Activated T-cell treated with anti-CD3 and anti-CD28 coated beads for 4 hours (primary cell): Measurements from ENCODE around the gene AGAP1.

Experiments
- DNase-seq: peaks from one replicate; pipeline ENCODE4 v3.0.0-alpha.2; 2020

The AGAP1 gene

DNA sequence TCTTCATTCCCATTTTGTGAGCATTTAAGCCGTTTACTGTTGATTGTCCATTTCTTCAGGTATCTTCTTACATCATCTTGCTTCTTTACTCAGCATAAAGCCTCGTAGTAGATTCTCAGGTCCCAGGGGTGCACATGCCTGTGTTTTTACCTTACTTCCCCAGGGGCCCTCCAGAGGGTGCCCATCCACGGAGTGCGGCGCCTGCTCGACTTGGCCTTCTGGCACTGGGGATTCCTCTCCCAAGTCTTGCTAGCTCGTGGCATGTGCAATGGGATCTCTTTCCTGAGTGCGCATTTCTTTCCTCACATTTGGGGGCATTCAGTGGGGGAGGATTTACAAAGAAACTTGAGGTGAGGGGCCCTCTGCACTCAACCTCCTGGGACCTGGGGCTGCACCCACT is 148.1 kb downstream of the AGAP1 start:
- DNase-seq: no peak

DNA sequence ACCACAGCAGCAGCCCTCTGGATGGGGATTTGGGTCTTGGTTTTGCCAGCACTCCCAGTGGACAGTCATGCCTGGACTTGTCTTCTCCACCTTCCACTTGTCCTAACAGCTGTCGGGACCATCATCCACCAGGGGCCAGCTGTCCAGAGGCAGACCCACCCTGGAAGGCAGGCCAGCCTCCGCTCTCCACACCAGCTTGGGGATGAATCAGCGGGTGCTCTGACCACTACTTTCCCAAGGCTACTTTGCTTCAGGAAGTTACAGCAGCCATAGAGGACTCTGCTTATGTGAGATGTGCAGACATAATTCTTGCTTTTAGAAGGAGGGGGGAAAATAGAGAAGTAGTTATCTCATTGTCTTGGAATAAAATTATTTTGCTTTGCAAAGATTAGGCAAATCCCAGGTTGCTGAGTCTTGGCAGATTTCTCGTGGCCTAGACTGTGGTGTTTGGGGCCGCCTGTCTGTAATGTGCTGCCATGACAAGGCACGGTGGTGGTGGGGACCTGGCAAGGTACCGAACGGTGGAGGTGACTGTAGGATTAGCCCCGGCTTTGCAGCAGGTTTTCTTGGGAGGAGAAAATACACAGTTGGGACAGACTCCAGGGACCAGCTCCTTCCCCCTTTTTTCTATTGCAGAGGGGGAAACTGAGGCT is 148.7 kb downstream of the AGAP1 start:
- no peak for DNase-seq

DNA sequence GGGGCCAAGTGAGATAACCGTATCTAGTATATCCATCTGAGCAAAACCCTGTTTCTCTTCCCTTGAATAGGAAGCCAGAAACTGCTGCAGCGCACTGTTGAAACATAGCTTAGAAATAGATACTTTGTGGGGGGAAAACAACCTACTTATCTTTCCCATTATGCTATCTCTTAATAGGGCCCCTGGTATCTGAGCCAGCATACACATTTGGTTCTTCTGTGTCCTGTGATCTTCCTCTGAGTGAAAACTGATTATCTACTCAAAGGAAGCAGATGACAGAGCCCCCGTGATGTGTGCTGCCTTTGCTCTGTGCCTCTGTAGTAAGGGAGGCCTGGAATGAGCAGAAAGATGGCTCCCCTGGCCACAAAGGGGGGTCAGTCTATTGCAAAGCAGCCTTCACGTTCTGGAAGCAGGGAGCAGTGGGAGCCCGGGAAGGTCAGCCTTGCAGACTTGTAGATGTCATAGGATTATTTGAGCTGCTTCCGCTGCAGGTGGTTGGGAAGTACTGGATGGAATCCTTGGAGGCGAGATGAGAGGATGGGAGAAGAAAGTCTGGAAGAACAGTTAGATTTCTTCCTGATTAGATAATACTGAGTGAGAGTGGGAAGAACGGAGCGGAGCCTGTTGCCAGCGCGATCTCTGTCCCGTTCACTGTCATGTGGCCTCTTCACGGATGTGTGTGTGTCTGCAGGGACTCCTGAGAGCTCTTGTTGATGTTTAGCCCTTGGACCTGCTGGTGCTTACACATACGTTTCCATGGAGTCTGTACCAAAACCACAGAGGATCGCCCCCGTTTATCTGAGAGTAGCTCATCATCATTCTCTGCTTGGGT is 150.1 kb downstream of the AGAP1 start:
- no peak for DNase-seq

DNA sequence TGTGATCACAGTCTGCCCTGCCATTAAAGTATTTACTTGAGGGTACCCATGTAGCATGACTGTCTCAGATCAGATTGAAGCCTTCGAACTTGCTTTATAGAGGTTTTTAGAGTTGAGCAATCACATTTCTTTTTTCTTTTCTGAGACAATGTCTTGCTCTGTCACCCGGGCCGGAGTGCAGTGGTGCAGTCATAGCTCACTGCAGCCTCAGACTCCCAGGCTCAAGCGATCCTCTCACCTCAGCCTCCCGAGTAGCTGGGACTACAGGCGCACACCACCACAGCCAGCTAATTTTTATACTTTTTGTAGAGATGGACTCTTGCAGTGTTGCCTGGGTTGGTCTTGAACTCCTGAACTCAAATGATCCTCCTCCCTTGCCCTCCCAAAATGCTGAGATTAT is 153.4 kb downstream of the AGAP1 start:
- no peak for DNase-seq

DNA sequence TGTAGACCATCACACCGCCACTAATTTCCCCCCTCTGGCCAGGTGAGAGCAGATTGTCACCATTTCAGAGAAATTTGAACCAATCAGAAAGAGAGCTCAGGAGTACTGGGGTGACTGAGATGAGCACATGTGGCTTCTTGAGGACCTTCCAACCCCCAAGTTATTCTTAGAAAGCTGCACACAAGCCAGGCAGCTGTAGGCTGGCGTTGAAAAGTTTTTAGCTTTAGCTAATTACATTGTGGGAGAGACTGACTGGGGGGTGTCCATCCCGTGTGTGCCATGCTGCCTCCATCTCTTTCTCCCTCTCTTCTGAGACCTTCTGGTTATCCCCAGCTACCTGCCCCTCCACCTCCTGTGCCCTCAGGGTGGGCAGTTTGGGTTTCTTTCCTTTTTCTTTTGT is 154.0 kb downstream of the AGAP1 start:
- no peak for DNase-seq

DNA sequence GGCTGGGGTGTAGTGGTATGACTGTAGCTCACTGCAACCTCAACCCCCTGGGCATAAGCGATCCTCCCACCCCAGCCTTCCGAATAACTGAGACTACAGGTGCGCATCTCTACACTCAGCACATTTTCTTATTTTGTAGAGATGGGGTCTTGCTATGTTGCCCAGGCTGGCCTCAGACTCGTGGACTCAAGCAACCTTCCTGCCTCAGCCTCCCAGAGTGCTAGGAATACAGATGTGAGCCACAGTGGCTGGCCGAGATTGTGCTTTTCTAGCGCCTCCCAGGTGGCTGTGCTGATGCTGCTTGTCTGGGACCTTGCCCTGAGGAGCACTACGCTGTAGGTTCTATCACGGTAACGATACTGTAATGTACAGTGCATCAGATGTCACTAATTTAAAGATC is 155.6 kb downstream of the AGAP1 start:
- no peak for DNase-seq

DNA sequence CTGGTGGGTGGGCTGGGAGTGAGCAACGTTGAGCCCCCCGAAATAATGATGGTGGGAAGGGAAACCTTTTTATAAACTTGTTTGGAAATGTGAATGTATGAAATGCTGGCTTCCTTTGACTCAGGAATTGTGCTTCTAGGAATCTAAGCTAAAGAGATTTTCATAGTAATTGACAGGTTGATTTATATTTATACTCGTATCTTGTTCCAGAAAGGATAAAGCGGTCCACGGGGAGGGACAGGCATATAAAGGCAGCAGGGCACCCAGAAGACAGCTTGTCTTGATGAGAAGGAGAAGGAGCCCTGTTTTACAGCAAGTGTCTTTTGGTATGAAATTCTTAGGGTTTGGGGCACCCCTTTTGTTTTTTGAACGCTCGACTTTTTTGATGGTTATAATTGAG is 157.8 kb downstream of the AGAP1 start:
- no peak for DNase-seq

DNA sequence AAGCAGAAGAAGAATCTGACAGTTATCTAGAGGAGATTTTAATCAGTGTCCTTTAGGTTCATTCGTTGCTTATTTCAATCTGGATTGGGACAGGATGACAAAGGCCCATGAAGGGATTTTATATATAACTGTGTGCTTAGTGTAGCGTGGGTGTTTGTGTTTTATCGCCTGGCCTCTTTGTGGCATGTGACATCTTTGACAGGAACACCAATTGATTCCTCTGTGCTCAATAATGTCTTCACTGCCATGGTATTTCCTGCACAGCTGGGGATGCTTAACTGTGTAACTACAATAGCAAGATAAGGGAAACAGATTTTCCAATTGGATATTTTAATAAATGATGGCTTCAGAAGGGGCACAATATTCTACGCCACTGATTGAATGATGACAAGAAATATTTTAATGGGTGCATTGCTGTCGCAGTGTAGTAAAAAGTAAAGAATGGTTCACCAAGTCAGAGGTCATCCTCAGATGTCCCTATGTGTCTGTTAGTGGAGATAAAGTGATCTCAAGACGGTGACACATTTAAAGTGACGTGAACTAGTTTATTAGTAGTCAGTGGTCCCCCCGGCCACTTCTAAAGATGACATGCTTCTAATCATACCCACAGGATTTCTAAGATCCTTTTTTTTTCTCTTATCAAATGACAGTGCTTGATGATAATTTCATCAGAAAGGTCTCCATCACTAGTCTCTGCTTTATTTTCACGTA is 160.4 kb downstream of the AGAP1 start:
- no peak for DNase-seq

DNA sequence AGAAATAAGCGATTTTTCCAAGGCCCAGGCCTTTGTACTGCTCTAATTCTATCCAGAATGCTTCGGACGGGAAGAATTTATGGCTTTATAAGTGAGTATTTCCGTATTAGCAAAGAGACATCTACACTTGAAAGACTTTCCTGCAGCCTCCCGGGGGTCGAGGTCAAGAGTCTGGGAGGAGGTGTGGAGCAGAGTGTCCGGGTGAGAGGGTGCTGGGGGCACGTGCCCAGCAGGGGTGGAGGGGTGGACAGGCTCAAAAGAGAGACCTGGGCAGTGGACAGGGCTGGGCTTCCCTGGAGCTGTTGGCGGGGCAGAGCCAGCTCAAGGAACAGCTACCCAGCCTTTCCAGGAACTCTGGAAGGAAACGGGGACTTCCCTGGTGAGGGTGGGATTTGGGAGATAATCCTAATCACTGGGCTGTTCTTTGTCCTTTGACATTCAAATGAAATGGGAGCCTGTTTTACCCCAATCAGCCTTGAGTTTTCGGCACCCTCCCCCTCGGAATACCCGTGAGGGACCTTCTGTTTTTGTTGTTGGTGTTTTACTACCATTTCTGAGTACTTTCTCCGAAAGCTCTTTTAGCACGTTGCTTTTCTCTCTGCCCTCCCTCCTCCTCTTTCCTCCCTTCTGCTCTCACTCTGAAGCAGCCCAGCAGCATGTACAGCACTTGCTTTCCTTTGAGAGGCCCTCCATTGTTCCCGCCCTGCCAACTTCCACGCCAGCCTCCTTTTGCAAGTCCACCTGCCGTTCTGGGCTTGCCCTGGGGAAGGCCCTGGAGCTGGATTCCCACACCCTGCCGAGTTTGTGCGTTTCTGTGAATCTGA is 164.7 kb downstream of the AGAP1 start:
- DNase-seq: no peak

DNA sequence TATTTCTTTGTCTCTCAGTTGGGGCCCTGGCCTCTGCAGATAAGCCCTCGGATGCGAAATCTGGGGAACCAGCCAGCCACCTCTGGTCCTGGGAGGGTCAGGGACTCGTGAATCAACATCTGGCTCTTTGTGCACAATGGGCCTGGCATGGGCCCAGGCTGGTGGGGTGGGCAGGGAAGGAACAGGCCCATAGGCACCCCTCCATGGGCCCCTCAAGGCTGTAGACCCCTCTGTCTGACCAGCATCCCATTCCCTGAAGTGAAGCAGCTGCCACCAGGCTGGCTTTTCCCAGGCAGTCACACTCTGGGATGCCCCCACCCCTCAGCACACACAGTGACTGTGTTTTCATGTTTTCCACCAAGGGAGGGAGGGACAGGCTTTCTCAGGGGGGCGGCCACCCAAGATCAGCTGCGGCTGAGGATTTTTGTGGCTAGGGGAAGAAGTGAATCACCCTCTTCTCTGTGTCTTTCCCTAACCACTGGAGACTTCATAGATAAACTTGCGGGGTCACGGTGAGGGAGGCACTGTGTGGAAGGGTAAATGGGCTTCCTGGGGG is 166.0 kb downstream of the AGAP1 start:
- DNase-seq: no peak

DNA sequence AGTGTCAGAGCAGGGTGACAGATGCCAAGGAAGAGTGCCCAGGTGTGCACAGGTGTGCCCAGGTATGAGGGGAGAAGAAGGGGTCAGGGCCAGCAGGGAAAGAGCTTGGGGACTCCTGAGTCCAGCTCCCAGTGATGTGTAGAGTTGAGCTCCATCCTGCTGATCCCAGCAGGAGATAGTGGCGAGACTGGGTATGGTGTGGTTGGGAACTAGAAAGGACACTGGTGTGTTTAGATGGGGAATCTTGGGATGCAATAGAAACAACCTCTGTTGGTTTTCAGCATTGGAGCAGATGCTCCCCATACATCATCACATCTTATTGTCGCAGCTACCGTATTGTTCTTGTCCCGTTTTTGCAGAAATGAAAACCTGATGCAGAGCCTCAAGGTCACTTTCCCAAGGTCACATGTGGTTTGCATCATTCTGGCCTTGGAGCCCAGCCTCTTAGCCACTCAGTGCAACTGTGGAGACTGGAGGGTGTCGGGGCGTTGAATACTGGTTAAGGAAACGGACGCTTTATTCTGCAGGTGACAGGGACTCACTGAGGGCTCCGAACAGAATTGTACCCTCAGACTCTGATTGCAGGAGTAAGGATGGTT is 166.7 kb downstream of the AGAP1 start:
- DNase-seq: no peak

DNA sequence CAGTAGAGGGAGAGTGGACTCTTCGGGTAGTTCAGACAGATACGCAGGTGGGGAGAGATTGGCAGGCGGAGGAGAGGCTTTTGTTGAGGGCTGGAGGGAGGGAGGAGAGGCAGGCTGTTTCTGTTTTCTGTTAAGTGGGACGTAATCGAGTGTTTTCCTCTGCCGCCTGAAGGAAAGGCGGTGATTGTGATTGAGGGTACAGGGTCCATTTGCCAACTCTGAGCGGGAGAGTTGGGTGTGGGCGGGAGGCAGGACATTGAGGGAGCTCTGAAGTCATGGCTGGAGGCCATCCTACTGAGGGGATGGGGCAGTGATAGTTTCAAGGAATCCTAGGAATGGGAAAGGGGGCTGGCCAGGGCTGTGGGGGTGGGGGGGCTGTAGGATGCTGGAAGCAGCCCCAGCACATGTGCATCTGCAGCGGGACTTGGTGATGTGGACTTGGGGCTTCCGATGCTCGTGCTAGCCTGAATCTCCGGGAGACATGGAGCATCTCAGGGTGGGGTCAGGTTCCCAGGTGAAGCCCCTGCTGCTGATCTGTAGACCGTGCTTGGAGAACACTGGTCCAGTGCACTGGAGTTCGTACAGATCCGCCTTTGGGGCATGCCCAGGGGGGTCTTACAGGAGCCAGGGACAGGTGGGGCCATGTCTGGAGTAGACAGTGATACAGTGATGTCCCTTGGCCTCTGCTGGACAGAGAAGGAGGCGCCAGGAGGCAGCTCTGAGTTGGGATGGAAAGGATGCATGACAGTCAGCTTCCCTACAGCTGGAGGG is 167.5 kb downstream of the AGAP1 start:
- DNase-seq: no peak

DNA sequence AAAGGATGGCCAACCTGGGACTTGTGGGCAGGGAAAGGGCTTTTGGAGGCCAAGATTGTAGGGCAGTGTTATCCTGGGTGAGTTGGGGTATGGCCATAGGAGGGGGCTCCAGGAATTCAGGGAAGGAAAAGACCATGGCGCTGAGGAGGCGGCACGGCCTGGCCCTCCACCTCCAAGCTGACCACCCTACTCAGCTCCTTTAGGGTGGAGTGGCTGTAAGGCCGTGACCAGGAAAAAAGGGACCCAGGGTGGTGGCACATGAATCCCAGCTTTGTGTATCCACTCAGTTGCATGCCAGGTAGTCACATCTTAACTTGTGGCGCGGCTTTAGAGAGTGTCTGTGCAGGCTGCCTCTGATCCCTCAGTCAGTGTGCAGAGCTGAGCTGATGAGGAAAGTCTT is 168.1 kb downstream of the AGAP1 start:
- no peak for DNase-seq

DNA sequence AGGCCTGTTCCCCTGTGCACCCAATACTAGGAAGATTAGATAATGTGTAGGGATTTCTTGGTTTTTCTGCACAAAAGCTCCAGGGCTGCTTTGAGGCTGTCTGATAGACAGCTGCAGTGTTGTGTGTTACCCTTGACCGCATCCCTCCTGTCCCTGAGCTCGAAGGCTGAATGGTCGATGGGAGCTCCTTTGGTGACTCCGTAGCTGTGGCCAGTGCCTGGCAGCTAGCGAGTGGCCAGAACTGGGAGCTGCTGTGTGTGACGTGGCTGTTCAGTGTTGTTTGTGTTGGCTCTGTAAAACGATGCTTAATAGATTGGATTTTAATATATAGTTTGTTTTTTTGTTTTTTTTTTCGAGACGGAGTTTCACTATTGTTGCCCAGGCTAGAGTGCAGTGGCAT is 170.0 kb downstream of the AGAP1 start:
- no peak for DNase-seq

DNA sequence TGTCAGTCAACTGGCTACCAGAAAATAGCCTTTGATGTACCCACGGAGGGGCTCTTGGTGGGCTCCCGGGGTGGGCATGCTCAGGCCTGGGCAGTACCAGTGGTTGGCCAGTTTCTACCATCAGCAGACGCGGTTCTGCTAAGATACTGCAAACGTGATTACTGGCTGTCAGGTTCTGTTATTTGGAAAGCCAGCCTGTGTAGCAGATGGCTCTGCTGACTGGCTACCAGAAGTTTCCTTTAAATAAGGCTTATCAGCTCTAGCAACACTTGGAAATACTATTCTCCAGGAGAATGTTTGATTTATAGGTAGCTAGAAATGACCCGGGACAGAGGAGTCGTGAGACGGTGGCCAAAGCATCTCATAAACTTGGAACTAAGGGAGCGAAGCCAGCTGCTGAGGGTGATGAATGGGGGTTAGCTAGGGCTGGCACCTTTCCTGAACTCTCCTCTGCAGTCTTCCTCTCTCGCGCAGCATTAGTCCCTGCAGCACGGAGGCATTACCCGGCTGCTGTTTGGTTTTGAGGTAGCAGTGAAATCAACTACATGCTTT is 171.9 kb downstream of the AGAP1 start:
- DNase-seq: no peak

DNA sequence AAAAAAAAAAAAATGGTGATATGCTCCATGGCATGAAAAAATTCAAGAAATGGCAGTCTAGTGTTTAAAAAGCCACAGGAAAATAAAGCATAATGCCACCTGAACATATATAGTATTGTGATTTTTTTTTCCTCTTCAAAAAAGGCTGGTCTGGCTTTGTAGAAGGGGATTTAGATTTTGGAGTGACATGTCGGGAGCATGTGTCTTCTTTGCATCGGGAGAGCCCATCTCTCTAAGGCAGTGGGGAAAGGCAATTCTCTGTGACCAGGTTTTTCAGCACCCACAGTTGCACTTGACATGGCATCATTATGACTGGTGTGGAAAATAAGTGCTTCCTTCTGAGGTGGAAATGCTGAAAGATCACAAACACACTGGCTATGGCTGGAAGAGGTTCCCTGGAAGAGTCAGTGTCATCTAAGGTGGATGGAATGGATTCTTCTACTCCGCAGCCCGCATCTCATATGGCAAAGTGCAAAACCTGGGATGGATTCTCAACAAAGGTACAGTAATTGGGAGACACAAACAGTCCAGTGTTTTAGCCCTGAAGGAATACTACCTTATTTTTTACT is 172.5 kb downstream of the AGAP1 start:
- no peak for DNase-seq

DNA sequence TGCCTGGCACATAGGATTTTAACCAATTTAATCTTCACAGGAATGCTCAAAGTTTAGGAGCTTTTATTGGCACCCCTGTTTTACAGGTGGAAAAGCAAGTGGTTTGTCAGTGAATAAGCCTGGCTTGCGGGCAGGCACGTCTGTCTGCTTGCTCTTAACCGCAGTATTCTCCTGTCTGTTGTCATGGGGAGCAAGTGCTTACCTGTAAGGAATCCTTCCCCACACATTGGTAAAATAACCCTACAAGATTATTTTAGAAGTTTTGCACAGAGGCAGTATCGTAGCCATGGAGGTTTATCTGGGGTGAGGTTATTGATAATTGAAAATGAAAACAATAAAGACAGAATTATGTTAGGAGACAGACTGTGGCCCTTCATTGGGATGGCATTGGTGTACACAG is 174.9 kb downstream of the AGAP1 start:
- no peak for DNase-seq

DNA sequence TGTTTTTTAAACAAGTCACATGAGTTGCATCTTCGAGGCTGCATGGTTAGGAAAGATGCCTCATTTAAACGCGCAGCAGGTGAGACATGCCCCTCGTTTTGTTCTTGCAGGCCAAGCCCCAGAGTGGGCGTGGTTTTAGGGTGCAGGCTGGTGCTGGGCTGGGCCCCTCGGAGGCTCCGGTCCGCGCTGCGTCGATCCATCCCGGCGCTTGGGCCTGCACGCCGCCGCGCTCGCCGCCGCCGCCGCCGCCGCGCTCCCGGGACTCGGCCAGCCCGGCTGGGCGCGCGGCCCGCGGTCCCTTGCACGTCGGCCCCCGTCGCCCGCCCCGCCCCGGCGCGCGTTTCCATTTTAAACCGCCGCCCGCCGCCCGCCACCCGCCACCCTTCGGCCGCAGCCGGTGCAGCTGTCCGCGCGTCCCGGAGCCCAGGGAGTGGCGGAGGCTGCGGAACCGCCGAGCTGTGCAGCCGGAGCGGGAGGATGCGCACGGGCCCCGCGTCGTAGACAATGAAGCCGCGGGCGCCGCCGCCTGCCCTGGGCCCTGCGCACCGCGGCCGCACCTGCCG is 175.5 kb downstream of the AGAP1 start:
- DNase-seq: no peak

DNA sequence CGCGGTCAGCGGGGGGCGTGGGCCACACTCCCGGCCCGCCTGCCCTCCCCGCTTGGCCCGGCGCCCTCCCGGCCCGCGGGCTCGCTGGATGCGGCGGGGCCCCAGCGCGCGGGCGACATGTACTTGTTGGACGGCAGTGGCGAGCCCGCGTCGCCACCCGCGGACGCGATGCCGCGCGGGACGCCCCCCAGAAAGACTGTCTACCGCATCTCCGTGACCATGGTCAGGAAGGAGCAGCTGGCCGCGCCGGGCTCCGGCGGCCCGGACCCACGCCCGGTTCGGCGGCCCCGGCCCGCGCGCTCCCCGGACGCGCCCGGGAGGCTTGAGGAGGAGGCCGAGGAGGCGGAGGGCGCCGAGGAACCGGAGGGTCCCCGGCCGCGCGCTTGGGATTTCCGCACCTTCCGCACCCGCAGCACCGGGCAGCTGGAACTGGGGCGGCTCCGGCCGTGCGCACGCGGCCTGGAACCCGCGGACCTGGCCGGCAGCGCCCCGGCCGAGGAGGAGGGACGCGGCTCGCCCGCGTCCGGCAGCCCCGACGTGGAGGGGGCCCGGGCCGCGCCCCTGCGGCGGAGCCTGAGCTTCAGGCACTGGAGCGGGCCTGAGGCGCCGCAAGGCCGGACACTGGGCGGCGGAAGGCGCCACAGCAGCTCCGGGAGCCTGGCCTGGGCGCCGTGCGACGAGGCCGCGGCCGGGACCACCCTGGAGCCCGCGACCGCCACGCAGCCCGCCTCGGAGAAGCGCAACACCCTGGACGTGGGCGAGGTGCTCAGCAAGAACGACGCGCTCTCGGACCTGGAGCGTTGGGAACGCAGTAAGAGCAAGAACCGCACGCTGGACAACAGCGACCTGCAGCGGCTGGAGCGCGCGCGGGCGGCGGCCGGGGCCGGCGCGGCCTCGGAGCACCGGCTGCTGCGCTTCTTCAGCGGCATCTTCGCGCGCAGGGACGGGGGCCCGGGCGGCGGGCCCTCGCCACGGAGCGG is 176.4 kb downstream of the AGAP1 start:
- no peak for DNase-seq
